WTC11 (cell line): ENCODE results near the gene COL5A1. TPM values are rescaled to one million over a fixed set of nuclear protein-coding genes. Genes with fewer than 3 reads are reported as not detected.

Source experiments
- ATAC-seq: fragments of 200-7000 bp; cut with Tn5 transposase; 2 replicates; pipeline ENCODE4 v1.10.0; 2021; ENCODE audit warnings: mild to moderate bottlenecking, moderate library complexity
- CTCF ChIA-PET: fragments of 300-600 bp; sonication (Branson Sonifier 250); formaldehyde crosslinking; loops from one replicate; lab custom pipeline; 2021; ENCODE audit warnings: antibody characterized with exemption; lab: Charles Lee
- POLR2A ChIA-PET: fragments of 350-600 bp; sonication (Branson Sonifier 250); formaldehyde crosslinking; loops from one replicate; lab custom pipeline; 2021; ENCODE audit warnings: antibody characterized with exemption; lab: Charles Lee
- DNase-seq: peaks from one replicate; pipeline ENCODE4 v3.0.0; 2021; ENCODE audit warnings: low spot score
- H3K27ac Mint-ChIP-seq: 2 replicates; pipeline ENCODE4 v1.8.0; 2021; ENCODE audit warnings: mixed read lengths
- H3K27me3 Mint-ChIP-seq: 2 replicates; pipeline ENCODE4 v1.8.0; 2021; ENCODE audit warnings: low read depth, mild to moderate bottlenecking, moderate library complexity, mixed read lengths
- H3K36me3 Mint-ChIP-seq: 2 replicates; pipeline ENCODE4 v1.8.0; 2021; ENCODE audit warnings: mixed read lengths
- H3K4me1 Mint-ChIP-seq: 2 replicates; pipeline ENCODE4 v1.8.0; 2022; ENCODE audit warnings: mixed read lengths
- H3K4me3 Mint-ChIP-seq: 2 replicates; pipeline ENCODE4 v1.8.0; 2021; ENCODE audit warnings: mild to moderate bottlenecking, moderate library complexity, mixed read lengths
- H3K9me3 Mint-ChIP-seq: 2 replicates; pipeline ENCODE4 v1.8.0; 2021; ENCODE audit warnings: mixed read lengths
- AR ChIP-seq: fragments of 250-450 bp; sonication (Bioruptor Pico); IDR thresholded peaks from 2 replicates; pipeline ENCODE4 v1.9.0; 2021; ENCODE audit warnings: mild to moderate bottlenecking
- ATF1 ChIP-seq: sonication (generic); formaldehyde crosslinking; IDR thresholded peaks from 2 replicates; pipeline ENCODE4 v1.8.1; 2023; ENCODE audit warnings: mild to moderate bottlenecking, moderate library complexity, missing genetic modification reagents
- ATF2 ChIP-seq: sonication (generic); formaldehyde crosslinking; IDR thresholded peaks from 2 replicates; pipeline ENCODE4 v1.8.1; 2022; ENCODE audit warnings: low read depth, missing genetic modification reagents, borderline replicate concordance
- CREB1 ChIP-seq: sonication (generic); formaldehyde crosslinking; IDR thresholded peaks from 2 replicates; pipeline ENCODE4 v1.8.0; 2023; ENCODE audit warnings: mild to moderate bottlenecking, missing genetic modification reagents
- E2F4 ChIP-seq: sonication (generic); formaldehyde crosslinking; IDR thresholded peaks from 2 replicates; pipeline ENCODE4 v1.8.1; 2022; ENCODE audit warnings: low read depth, mild to moderate bottlenecking, moderate library complexity, missing genetic modification reagents, borderline replicate concordance
- ELF4 ChIP-seq: sonication (generic); formaldehyde crosslinking; IDR thresholded peaks from 2 replicates; pipeline ENCODE4 v1.8.1; 2022; ENCODE audit warnings: low read depth, mild to moderate bottlenecking, moderate library complexity, missing genetic modification reagents
- EMX1 ChIP-seq: fragments of 250-450 bp; sonication (Bioruptor Pico); IDR thresholded peaks from 2 replicates; pipeline ENCODE4 v1.8.0; 2021; ENCODE audit warnings: mild to moderate bottlenecking
- ETV6 ChIP-seq: sonication (generic); formaldehyde crosslinking; IDR thresholded peaks from 2 replicates; pipeline ENCODE4 v1.8.1; 2022; ENCODE audit warnings: mild to moderate bottlenecking, missing genetic modification reagents
- FOXK1 ChIP-seq: sonication (generic); formaldehyde crosslinking; IDR thresholded peaks from 2 replicates; pipeline ENCODE4 v1.8.0; 2022; ENCODE audit warnings: mild to moderate bottlenecking, moderate library complexity, missing genetic modification reagents
- GABPB1 ChIP-seq: sonication (generic); formaldehyde crosslinking; IDR thresholded peaks from 2 replicates; pipeline ENCODE4 v1.8.1; 2023; ENCODE audit warnings: mild to moderate bottlenecking, missing genetic modification reagents
- HMGA2 ChIP-seq: fragments of 250-450 bp; sonication (Bioruptor Pico); IDR thresholded peaks from 2 replicates; pipeline ENCODE4 v1.4.0; 2021; ENCODE audit warnings: mild to moderate bottlenecking, moderate library complexity
- IRF2 ChIP-seq: sonication (generic); formaldehyde crosslinking; IDR thresholded peaks from 2 replicates; pipeline ENCODE4 v1.8.0; 2022; ENCODE audit warnings: low read depth, missing genetic modification reagents, borderline replicate concordance
- MAX ChIP-seq: sonication (generic); formaldehyde crosslinking; IDR thresholded peaks from 2 replicates; pipeline ENCODE4 v1.8.0; 2022; ENCODE audit warnings: mild to moderate bottlenecking, missing genetic modification reagents
- MXD4 ChIP-seq: fragments of 250-450 bp; sonication (Bioruptor Pico); IDR thresholded peaks from 2 replicates; pipeline ENCODE4 v1.8.0; 2021; ENCODE audit warnings: mild to moderate bottlenecking, moderate library complexity, borderline replicate concordance
- NFE2L1 ChIP-seq: sonication (generic); formaldehyde crosslinking; IDR thresholded peaks from 2 replicates; pipeline ENCODE4 v1.8.1; 2023; ENCODE audit warnings: missing genetic modification reagents
- NR2C2 ChIP-seq: sonication (generic); formaldehyde crosslinking; IDR thresholded peaks from 2 replicates; pipeline ENCODE4 v1.8.0; 2022; ENCODE audit warnings: mild to moderate bottlenecking, missing genetic modification reagents
- NR3C1 ChIP-seq: sonication (generic); formaldehyde crosslinking; conservative IDR thresholded peaks from 2 replicates; pipeline ENCODE4 v1.8.1; 2023; ENCODE audit warnings: low read depth, mild to moderate bottlenecking, missing genetic modification reagents
- RELA ChIP-seq: sonication (generic); formaldehyde crosslinking; IDR thresholded peaks from 2 replicates; pipeline ENCODE4 v1.8.1; 2022; ENCODE audit warnings: missing genetic modification reagents, mild to moderate bottlenecking, borderline replicate concordance
- SMAD3 ChIP-seq: sonication (generic); formaldehyde crosslinking; IDR thresholded peaks from 2 replicates; pipeline ENCODE4 v1.8.0; 2022; ENCODE audit warnings: missing genetic modification reagents, mild to moderate bottlenecking, borderline replicate concordance
- SOX15 ChIP-seq: fragments of 250-450 bp; sonication (Bioruptor Pico); IDR thresholded peaks from 2 replicates; pipeline ENCODE4 v1.9.0; 2021; ENCODE audit warnings: mild to moderate bottlenecking
- SP1 ChIP-seq: sonication (generic); formaldehyde crosslinking; conservative IDR thresholded peaks from 2 replicates; pipeline ENCODE4 v1.8.1; 2022; ENCODE audit warnings: missing genetic modification reagents
- TEAD1 ChIP-seq: sonication (generic); formaldehyde crosslinking; IDR thresholded peaks from 2 replicates; pipeline ENCODE4 v1.8.0; 2022; ENCODE audit warnings: mild to moderate bottlenecking, missing genetic modification reagents
- TP53 ChIP-seq: sonication (generic); formaldehyde crosslinking; IDR thresholded peaks from 2 replicates; pipeline ENCODE4 v1.8.1; 2023; ENCODE audit warnings: mild to moderate bottlenecking, missing genetic modification reagents
- ZNF317 ChIP-seq: sonication (generic); formaldehyde crosslinking; IDR thresholded peaks from 2 replicates; pipeline ENCODE4 v1.8.1; 2023; ENCODE audit warnings: low read depth, mild to moderate bottlenecking, moderate library complexity, missing genetic modification reagents, borderline replicate concordance
- total RNA-seq: library from RNA; stranded (reverse); gene quantifications from 3 replicates; pipeline ENCODE4 v1.2.3, GENCODE V29; 2021

Gene COL5A1
- total RNA-seq, 1 experiment from 2014 or later: 13.5 TPM

GRCh38 chr9:134592018-134592818, 49.4 kb upstream of the COL5A1 start:
- peaks cover 5% of the 10 kb centered on the region for H3K9me3 Mint-ChIP-seq
- POLR2A ChIA-PET: no interaction called here
- no peak overlapping the region for H3K27ac Mint-ChIP-seq
- DNase-seq: no peak
- no peak overlapping the region for H3K4me3 Mint-ChIP-seq
- H3K27me3 Mint-ChIP-seq: no peaks in the 10 kb centered on the region
- H3K4me1 Mint-ChIP-seq: peaks cover 4% of the 10 kb centered on the region
- H3K36me3 Mint-ChIP-seq: no peaks in the 10 kb centered on the region
- no peak for ATAC-seq
- TF ChIP-seq ELF4 (CRISPR knock-in tag) (no peak), ATF2 (CRISPR knock-in tag) (no peak), SP1 (no peak), NR3C1 (CRISPR knock-in tag) (no peak), ZNF317 (CRISPR knock-in tag) (no peak), E2F4 (CRISPR knock-in tag) (no peak), IRF2 (CRISPR knock-in tag) (no peak), MXD4 (no peak), RELA (no peak), SMAD3 (CRISPR knock-in tag) (no peak), EMX1 (CRISPR knock-in tag) (no peak), CREB1 (no peak), MAX (no peak)
- TF ChIP-seq, all 79 proteins: peak for 0
- CTCF ChIA-PET: interaction anchor here (0.7 kb wide), 1 partner anchor 18 kb away, joined by 3 read pairs; no protein-coding TSS in a partner anchor

- H3K36me3 Mint-ChIP-seq: no peaks in the 10 kb centered on the region
- H3K27ac Mint-ChIP-seq: no peak overlapping the region
- no peak for TF ChIP-seq TP53 (CRISPR knock-in tag)
- TF ChIP-seq NFE2L1 (CRISPR knock-in tag): no peak
- TF ChIP-seq NR2C2 (CRISPR knock-in tag): no peak
- TF ChIP-seq RELA: no peak
- no peak for TF ChIP-seq GABPB1 (CRISPR knock-in tag)
- no peak for TF ChIP-seq ATF1 (CRISPR knock-in tag)
- no peak for TF ChIP-seq AR (CRISPR knock-in tag)
- no peak for TF ChIP-seq SOX15 (CRISPR knock-in tag)
- TF ChIP-seq TEAD1 (CRISPR knock-in tag): no peak
- no peak for TF ChIP-seq FOXK1 (CRISPR knock-in tag)
- no peak for TF ChIP-seq HMGA2 (CRISPR knock-in tag)
- no peak for TF ChIP-seq ETV6 (CRISPR knock-in tag)
- no peak for TF ChIP-seq CREB1
- ChIA-PET CTCF (no interaction called here), POLR2A (no interaction called here)
- peaks cover 4% of the 10 kb centered on the region for H3K4me1 Mint-ChIP-seq
- no peak overlapping the region for H3K4me3 Mint-ChIP-seq
- peaks cover 5% of the 10 kb centered on the region for H3K9me3 Mint-ChIP-seq
- no peaks in the 10 kb centered on the region for H3K27me3 Mint-ChIP-seq
- DNase-seq: no peak
- ATAC-seq: no peak
Observed at GRCh38 chr9:134592819-134593200, 48.8 kb upstream of the COL5A1 start.
